ENCODE results near the gene PSG5.
"Not testable (repeated sequence)": the region's sequence is repeated elsewhere in the genome, so short reads cannot be mapped to it uniquely, and the experiment has no call there.

Gene PSG5

GRCh38 chr19:43186311-43186935 is at the start of gene PSG5:
TSS of gene PSG5 (minus strand) at chr19:43186536. CDS start at chr19:43186405, 131 bp downstream.
- DNase-seq: not testable (repeated sequence)

- DNase-seq: not testable (repeated sequence)
Observed at GRCh38 chr19:43235686-43236085, 49.4 kb upstream of the PSG5 start.

- no peak for DNase-seq
Observed at GRCh38 chr19:43229315-43229714, 43.0 kb upstream of the PSG5 start.

DNA sequence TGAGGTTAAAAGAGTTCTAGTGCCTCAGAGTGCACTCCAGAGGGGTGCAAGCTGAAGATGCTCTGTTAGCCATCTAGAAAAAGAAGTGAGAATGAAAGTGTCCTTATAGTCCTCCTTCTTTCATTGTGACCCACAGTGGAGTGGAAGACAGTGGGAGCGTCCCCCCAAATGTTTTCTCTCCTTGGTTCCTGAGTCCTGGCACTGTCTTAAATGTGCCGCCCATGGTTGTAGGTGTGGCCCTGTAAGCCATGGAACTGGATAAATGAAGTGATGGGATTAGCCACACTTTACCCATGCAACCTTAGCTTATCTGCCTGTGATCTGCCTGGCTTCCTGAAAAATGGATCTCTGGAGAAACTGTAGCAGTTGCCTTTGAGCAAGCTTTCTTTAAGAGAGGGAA is 42.4 kb upstream of the PSG5 start:
- not testable (repeated sequence) for DNase-seq

- not testable (repeated sequence) for DNase-seq
Observed at GRCh38 chr19:43226986-43227385, 40.6 kb upstream of the PSG5 start.

DNA sequence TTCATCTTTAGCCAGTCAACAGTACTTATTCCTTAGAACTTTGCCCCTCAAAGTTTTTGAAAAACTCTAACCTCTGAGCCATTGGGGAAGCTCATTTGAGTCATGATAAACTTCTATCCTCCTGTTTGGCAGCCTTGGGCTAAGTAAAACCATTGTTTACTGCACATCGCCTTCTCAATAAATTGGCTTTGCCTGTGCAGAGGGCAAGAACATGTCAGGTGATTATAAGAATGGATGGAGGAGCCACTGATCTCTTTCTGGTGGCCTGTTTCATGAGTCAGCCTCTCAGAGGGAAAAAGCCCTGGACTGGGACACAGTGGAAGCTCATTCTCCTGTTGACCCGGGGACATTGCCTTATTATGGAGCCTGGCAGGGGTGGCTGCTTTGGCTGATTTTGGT is 38.5 kb upstream of the PSG5 start:
- DNase-seq: no peak

DNA sequence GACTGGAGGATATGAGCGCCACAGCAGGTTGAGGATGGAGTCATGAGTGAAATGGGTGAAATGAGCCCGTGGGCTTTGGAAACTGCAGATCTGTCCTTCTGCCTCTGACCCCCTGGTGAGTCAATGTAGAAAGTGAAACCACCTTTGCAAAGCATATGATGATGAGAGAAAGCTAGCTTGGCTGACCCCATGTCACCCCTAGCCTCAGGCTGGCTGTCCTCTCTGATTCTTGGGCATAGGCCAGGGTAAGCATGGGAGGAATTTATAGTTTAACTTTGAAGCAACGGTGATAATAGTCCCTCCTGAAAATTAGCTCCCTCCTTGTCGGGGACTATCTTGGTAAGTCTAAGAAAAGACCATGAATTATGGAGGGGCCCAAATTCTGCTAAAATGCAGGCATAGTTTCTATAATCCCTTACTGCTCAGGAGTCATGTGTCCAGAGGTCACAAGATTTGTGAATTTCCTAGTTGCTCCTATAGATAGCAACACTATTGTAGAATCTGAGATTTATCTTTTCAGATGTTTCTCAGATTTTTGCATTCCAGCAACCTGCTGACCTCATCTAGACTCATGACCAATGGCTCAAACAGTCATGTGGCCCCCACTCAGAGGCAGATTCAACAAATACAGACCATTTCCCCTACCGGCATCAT is 38.0 kb upstream of the PSG5 start:
- DNase-seq: not testable (repeated sequence)

DNA sequence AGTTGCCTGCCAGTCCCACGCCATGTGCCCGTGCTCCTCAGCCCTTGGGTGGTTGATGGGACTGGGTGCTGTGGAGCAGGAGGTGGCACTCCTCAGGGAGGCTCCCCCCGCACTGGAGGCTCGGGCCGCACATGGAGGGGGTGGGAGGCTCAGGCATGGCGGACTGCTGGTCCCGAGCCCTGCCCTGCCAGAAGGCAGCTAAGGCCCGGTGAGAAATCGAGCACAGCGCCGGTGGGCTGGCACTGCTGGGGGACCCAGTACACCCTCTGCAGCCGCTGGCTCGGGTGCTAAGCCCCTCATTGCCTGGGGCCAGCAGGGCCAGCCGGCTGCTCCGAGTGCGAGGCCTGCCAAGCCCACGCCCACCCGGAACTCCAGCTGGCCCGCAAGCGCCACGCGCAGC is 35.6 kb upstream of the PSG5 start:
- DNase-seq: not testable (repeated sequence)

GRCh38 chr19:43219136-43219535 is 32.8 kb upstream of the PSG5 start:
- DNase-seq: not testable (repeated sequence)

DNA sequence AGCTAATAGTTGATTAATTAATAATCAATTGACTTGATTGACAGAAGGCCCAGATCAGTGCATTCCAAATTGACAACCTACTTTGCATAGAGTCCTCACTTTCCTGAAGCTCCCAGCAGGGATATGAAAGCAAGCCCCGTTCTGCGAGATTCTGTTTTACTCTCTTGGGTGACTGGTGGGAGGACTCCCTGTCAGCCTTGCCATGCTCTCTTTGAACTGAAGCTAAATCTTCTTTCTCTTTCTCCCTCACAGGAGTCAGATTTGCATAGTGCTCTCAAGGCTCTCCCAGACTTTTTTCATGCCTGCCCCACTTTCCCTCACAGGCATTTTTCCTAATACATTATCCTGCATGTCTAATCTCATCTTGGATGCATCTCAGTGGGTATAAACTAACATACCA is 29.5 kb upstream of the PSG5 start:
- not testable (repeated sequence) for DNase-seq

- no peak for DNase-seq
Observed at GRCh38 chr19:43207991-43208390, 21.7 kb upstream of the PSG5 start.

GRCh38 chr19:43207174-43207573 is 20.8 kb upstream of the PSG5 start:
- not testable (repeated sequence) for DNase-seq

DNA sequence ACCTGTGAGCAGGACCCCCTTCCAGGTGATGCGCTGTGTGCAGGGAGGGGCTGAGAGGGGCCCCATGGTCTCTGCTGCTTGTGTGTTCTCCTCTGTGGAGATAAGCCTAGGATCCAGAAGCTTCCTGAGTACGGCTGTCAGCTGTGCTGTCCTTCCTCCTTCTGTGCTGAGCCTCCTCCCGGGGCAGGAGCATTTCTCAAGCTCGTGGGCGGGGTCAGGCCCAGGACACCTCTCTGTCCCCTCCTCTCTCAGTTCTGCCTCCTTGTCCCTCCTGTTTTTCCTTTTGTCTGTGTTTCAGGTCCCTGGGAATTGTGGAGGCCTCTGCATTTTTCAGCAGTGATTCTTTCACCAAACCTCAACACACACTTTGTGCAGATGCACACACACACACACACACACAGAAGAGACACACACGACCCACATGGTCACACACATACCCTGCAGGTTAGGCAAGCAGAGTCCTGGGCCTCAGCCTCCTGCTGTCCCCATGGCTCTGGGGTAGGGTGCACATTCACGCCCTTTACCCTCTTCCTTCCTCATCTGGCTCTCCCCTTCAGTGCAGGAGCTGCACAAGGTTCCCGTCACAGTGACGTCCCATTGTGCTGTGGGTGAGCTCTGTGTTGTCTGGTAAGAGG is 19.3 kb upstream of the PSG5 start, which contains the start of gene PSG4:
Gene PSG4 (minus strand): TSS at position 168 of the 635 bp plus-strand sequence. CDS start 102 bp downstream, at position 66.
- not testable (repeated sequence) for DNase-seq

DNA sequence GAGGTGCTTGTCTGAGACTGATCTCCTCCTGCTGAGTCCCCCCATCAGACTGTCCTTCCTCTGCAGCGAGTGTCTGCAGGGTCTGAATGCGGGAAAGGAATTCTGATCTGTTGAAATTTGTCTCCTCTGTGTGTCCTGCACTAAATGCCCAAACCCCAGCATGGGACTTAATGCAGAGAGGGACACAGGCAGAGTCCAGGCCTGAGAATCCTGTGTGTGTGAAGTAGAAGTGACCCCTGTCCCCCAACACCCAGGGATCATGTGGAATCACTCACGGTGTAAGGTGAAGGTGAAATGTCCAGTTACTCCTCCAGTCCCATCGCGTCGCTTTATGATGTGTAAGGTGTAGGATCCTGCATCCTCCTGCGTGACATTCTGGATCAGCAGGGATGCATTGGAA is 17.3 kb upstream of the PSG5 start:
- DNase-seq: not testable (repeated sequence)

- not testable (repeated sequence) for DNase-seq
Observed at GRCh38 chr19:43201891-43202290, 15.6 kb upstream of the PSG5 start.

- DNase-seq: not testable (repeated sequence)
Observed at GRCh38 chr19:43201337-43201801, 15.0 kb upstream of the PSG5 start.

DNA sequence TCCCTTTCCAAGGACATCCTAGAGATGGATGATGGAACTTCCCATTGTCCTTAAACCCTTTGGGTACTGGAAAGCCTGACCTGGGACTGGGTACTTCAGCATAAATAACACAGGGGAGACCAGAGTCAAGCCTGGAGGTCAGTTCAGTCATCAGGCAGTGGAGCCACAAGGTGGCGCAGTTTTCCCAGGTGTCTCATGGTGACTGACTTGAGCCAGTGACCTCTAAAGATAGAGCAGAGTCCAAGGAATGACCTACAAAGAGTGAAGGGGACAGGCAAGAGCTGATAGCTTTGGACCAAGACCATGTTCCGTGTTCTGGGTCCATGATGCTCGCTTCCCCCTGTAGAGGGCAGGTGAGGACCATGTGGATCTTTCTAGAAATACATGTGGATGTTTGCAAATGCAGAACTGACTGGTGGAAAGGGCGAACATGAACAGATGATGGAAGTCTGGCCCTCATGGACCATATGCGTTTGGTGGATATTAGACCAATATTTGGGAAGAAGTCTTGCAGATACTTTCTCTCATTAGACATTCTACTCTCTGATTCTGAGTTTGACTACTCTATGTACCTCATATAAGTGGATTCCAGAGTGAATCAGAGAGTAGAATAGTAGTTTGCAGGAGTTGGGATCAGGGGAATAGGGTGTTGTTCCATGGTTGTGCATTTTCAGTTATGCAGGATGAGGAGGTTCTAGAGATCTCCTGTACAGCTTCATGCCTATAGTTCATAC is 12.5 kb upstream of the PSG5 start:
- DNase-seq: not testable (repeated sequence)

DNA sequence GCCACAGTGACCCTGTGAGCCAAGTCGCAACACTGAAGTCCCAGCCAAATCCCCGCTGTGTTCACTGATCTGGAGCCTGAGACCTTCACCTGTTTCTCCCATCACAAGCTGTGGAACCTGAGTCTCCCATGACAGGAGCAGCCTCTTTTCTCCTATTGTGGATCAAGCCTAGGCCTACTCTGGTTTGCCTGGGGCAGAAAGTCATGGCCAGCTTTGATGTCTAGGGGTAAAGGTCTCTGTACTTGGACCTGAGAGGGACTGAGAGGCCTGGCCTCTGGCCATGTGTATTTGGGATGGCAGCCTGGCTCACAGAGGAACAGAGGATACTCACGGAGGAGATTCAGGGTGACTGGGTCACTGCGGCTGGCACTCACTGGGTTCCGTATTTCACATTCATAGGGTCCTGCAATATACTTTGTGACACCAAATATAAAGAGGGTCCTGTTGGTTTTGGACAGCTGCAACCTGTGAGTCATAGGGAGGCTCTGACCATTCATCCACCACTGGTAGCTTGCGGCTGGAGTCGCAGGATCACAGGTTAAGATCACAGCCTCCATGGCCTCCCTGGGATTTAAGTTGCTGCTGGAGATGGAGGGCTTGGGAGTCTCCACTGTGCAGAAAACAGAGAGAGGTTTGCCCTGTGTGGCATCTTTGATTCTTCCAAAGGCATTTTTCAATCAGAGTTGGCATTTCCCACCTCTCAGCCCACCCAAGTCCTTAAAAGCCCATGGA is 11.5 kb upstream of the PSG5 start:
- not testable (repeated sequence) for DNase-seq

- DNase-seq: not testable (repeated sequence)
Observed at GRCh38 chr19:43194397-43194796, 8.1 kb upstream of the PSG5 start.

DNA sequence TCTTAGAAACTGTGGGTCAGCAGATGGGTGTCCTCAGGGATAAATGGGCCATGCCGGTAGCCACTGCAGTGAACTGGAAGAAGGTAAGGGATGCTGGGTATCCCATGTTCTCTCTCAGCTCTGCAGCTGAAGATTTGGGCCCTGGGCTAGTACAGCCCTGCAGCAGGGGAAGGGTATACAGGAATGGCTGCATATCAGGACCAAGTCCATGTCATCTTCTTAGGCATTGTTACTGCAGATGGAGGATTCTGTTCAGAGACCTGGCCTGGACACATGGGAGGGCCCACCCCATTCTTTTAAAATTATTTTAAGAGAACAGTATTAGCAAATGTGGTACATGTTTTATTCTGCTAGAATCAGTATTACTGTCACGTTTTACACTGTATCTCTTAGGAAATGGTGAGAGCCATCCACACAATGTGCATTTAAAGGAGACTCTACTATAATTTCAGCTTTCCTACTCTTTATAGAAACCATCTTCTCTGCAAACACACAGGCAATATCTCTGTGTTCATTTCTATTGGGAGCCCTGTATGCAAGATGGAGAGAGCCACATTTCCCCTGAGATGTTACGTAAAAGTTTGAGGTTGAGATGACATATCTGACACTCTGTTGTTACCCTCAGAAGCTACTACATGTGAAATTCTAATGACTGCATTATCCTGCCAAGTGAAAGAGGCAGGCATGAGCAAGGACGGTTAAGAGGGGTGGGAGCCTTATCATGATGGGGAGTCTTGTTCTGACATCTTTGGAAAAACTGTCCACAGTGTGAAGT is 6.2 kb upstream of the PSG5 start:
- DNase-seq: not testable (repeated sequence)

DNA sequence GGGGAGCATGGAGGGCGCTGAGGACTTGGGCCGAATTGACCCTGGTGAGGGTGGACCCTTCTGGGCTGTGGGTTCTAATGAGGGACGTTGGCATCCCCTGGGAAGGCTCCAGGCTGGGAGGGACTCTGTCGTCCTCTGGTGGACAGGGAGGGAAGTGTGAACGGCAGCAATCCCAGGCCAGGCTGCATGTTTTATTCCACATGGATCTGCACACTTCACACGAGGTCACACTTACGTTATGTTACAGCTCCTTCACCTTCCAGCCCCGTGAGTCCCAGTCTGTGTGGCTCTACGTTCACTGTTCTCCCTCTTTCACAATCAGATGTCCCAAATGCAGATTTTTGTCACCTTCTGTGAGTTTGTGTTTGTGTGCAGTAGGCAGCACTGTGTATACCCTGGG is 1.8 kb upstream of the PSG5 start:
- not testable (repeated sequence) for DNase-seq
